CD4-positive, alpha-beta T cell treated with Interleukin-2 at 100 ng/mL for 4 hours (primary cell): ENCODE results near the gene CLIP2.
"Not testable (repeated sequence)": the region's sequence is repeated elsewhere in the genome, so short reads cannot be mapped to it uniquely, and the experiment has no call there.

Experiments
- DNase-seq: peaks from one replicate; pipeline ENCODE4 v3.0.0-alpha.2; 2020; ENCODE audit warnings: low spot score

The CLIP2 gene

DNA sequence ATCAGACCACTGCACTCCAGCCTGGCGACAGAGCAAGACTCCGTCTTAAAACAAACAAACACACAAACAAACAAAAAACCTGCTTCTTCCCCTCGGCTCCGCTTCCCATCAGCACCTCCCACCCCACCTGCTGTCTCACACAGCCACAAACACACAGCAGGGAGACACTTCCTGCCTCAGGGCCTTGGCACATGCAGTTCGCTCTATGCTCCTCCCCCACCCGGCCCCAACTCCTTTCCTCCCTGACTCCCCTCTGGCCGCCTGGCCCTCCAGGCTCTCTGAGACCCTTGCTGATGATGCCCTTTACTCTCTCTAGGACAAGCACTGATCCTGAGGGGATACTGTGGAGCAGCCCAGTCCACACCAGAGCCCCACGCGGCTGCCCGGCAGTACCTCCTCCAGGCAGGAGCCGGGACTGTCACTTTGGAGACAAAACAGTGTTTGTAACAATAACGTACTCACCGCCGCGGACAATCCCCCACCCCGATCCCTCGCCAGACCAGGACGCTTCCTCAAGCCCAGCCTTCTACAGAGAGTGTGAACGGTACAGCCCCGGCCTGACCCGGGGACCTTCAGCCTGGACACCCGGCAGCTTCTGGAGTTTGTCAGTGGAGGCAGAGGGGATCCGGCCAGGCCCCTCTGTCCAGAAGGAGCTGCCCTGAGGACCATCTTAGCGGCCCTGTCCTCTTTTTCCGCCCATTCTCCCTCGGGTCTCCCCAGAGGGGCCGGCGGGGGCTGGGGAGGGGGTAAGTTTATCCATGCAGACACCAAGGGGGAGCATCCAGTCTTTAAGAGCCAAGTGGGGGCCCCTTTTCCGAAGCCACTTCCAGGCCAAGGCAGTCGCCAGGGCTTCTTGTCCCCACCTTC is 114.5 kb downstream of the CLIP2 start:
- DNase-seq = no peak

DNA sequence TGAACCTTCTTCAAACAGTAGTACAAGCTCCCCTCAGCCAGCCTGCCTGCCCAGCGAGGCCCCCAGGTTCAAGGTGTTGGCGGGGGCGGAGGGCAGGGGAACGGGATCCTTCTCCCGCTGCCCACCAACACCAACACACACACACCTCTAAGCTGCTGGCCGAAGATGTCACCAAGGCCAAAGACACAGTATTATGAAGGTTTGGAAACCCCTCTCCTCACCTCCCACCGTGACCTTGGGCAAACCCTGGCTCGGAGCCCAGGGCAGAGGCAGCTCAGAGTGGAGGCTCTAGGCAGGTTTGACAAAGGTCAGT is 115.1 kb downstream of the CLIP2 start:
- DNase-seq = no peak

DNA sequence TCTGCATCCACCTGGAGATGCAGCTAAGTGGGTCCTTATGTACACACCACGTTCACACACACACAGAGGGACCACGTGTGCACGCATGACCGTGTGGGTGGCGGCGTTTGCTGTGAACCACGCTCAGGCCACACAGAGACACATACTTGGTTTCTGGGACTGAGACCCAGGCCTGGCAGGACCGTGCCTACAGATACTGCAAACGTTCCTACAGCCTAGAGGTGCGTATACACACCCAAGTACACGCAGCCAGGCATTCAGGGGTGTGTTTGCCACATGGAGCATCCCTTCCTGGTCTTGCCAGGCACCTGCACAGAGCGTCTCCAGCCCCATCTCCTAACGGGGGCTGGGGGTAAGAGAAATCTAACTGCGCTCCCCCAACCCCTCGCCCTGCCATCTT is 115.5 kb downstream of the CLIP2 start:
- no peak for DNase-seq

DNA sequence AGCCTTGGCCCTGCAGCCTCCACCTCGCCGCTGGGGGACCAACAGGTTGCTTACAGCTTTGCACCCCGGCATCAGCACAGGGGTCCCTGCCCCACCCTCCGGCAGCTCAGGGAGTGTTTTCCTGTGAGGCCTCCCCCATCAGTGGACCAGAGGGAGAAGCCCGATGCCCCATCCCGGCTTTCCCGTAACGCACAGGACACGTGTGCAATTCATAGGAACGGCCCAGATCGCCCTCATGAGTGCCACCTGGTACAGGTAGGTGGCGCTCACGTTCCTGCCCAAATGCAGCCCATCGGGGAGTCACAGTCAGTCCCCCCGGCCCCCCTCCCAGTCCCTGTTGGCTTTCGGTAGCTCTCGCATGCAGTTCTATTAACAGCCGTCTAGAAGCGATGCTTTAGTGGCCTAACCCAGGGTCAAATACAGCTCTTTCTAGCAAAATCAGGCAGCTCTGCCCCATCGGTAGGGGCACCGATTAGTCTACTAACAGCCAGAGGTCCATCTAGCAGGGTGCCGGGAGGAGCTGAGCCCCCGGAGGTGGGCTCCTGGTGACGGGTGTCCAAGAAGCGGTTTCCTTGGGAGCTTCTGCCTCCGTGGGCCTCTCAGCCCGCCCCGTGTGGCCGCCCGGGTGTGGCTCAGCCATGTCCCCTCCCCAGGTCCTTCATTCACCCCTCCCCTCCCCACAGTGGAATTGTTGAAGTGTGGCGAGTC is 116.1 kb downstream of the CLIP2 start:
- no peak for DNase-seq

DNA sequence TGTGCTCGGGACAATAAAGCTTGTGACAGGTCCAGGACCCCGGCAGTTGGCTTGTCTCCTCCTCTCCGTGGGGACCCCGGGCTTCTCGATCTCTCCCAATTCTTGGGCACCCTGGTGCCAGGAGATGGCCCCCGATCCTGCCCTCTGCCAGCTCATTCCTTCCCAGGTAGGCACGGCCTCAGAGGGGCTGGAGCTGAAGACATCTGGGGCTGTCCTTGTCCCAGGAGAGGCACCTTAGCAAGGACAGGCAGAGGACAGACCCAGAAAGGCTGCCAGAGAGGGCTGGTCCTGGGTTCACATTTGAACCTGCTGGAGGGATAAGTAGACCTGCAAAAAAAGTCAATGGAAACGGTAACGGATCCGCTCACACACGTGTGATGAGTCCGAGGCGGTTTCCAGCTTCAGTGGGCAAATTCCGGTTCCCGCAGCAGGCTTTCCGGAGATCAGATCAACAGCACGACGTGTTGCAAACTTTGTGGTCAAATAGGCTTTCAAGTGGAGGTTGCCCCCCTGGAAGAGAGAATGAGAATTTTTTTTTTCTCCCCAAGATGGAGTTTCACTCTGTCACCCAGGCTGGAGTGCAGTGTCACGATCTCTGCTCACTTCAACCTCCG is 116.8 kb downstream of the CLIP2 start:
- DNase-seq = no peak

DNA sequence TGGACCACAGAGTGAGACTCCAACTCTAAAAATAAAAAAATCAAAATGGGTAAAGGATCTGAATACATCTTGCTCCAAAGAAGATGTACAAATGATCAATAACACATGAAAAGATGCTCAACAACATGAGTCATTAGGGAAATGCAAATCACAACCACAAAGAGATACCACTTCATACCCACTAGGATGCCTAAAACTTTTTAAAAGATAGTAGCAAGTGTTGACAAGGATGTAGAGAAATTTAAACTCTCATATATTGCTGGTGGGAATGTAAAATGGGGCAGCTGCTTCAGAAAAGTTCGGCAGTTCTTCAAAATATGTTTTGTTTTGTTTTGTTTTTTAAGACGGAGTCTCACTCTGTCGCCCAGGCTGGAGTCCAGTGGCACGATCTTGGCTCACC is 118.8 kb downstream of the CLIP2 start:
- no peak for DNase-seq

GRCh38 chr7:74409571-74409970 is 120.4 kb downstream of the CLIP2 start:
- DNase-seq = no peak

DNA sequence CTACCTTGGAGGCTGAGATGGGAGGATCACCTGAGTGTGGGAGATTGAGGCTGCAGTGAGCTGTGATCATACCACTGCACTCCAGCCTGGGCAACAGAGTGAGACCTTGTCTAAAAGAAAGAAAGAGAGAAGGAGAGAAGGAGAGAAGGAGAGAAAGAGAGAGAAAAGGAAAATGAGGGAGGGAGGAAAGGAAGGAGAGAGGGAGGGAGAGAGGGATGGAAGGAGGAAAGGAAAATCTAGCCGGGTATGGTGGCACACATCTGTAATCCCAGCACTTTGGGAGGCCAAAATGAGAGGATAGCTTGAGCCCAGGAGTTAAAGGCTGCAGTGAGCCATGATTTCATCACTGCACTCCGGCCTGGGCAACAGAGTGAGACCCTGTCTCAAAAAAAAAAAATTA is 121.6 kb downstream of the CLIP2 start:
- no peak for DNase-seq

- DNase-seq = not testable (repeated sequence)
These were observed 122.4 kb downstream of the CLIP2 start for GRCh38 chr7:74411571-74411970.

- DNase-seq = no peak
These were observed 122.8 kb downstream of the CLIP2 start for GRCh38 chr7:74412056-74412455.

DNA sequence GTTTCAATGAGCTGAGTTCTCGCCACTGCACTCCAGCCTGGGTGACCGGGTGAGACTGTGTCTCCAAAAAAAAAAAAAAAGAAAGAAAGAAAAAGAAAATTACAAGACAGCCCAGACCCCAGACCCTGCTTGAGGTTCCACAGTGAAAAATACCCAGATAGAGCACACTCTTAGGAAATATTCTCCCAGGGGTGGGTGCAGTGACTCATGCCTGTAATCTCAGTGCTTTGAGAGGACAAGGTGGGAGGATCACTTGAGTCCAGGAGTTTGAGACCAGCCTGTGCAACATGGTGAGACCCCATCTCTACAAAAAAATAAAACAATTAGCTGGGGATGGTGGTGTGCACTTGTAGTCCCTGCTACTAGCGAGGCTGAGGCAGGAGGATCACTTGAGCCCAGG is 123.4 kb downstream of the CLIP2 start:
- no peak for DNase-seq

- not testable (repeated sequence) for DNase-seq
These were observed 125.6 kb downstream of the CLIP2 start for GRCh38 chr7:74414595-74415333.

GRCh38 chr7:74417419-74417971 is 128.3 kb downstream of the CLIP2 start:
- DNase-seq = peak; percentile 53

DNA sequence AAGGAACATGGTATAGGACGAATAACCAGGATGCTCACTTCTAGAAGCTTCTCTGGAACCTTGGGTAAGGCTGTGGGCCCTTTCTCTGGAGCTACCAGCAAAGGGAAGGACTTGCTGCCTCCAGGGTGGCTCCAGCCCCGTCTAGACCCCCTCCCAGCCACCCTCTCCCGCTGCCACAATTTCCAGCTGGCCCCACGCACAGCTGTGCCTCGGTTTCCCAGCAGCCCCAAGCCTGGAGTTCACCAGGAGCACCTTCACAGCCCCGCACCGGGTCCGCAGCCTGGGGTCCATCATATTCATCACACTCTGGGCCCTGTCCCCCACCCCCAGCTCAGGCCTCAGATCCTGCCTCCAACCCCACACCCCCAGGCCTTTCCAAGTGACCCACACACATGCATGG is 128.9 kb downstream of the CLIP2 start:
- no peak for DNase-seq

- DNase-seq = no peak
These were observed 129.3 kb downstream of the CLIP2 start for GRCh38 chr7:74418538-74418937.

GRCh38 chr7:74419232-74419631 is 130.0 kb downstream of the CLIP2 start:
- not testable (repeated sequence) for DNase-seq

DNA sequence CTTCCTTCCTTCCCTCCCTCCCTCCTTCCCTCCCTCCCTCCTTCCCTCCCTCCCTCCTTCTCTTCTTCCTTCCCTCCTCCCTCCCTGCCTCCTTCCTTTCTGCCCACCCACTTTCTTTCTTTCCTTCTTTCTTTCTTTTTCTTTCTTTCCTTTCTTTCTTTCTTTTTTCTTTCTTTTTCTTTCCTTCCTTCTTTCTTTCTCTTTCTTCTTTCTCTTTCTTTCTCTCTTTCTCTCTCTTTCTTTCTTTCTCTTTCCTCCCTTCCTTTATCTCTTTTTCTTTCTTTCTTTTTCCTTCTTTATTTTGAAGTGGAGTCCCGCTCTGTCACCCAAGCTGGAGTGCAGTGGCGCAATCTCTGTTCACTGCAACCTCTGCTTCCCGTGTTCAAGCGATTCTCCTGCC is 130.8 kb downstream of the CLIP2 start:
- DNase-seq = no peak

GRCh38 chr7:74424291-74424880 is 135.2 kb downstream of the CLIP2 start:
- no peak for DNase-seq

DNA sequence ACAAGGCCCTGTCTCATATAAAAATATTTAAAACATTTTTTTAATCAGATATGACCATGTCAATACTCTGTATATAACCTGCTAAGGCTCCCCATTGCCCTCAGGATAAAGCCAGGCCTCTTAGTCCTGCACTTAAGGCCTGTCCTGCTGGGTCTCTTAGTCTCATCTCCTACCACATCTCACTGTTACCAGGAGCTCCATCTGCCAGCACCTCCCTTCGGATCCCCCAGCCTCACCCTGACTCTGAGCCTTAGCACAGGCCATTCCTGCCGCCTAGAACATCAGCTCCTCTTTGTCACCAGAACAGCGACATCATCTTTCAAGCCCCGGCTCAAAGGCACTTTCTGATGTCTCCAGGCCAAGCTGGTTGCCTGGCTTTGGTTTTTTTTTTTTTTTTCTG is 138.8 kb downstream of the CLIP2 start:
- DNase-seq = no peak

DNA sequence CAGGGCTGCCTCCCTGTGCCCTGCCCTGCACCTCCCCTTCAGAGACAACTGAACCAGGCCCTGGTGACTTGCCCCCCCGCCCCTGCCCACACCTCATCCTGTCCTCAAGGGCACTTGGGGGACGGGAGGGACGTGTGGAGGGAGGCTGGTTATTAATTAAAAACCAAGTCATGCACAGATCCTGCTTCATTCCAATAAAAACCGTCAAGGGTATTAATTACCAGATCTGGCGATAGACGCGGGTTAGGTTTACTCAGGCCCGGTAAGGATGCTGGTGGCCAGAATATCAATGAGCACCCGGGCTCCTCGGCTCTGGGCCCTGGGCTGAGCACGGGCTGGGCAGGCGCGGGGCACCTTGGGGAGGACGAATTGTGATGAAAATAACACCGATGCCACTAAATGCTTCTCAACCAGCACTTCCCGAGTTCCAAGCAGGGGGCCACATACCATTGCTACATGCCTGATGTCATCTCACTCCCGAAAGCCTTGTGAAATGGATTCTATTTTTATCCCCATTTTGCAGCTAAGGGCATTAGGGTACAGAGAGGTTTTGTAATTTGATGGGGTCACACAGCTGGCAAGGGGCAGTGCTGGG is 140.0 kb downstream of the CLIP2 start:
- no peak for DNase-seq

DNA sequence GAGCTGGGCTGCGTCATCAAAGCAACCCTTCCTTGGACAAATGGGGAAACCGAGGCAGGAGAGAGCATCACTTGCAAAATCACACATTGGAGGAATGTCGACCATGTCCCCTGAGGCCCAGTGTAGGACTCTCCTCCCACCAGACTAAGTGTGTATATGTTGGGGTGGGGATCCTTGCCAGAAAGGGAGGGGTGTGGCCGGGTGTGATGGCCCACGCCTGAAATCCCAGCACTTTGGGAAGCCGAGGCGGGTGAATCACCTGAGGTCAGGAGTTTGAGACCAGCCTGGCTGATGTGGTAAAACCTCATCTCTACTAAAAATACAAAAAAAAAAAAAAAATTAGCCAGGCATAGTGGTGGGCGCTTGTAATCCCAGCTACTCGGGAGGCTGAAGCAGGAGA is 141.2 kb downstream of the CLIP2 start:
- DNase-seq = not testable (repeated sequence)
